Ishikawa (cell line): ENCODE results near the gene TRDN.

Experiments
- EP300 ChIP-seq: IDR thresholded peaks from 2 replicates; pipeline ENCODE4 v1.6.1; 2012; ENCODE audit warnings: borderline replicate concordance
- RAD21 ChIP-seq: IDR thresholded peaks from 2 replicates; pipeline ENCODE4 v1.6.1; 2012; ENCODE audit warnings: low read depth

GRCh38 chr6:123676793-123677192 lies 40.0 kb upstream of the TRDN start:
- TF ChIP-seq EP300 (no peak), RAD21 (no peak)
